Omental fat pad (tissue), 4 donors: ENCODE results near the gene ROBO4. TPM values are rescaled to one million over a fixed set of nuclear protein-coding genes. Genes with fewer than 3 reads are reported as not detected.

ENCODE experiments used
- ATAC-seq: fragments of 150-250 bp; one replicate; pipeline ENCODE4 v1.9.1; 2016; ENCODE audit warnings: mild to moderate bottlenecking, moderate library complexity; ENCODE audit not compliant: low FRiP score
- DNase-seq: peaks from one replicate; pipeline ENCODE4 v3.0.0-alpha.2; 2019; ENCODE audit warnings: low spot score
- total RNA-seq, 4 donors: library from RNA; depleted of rRNA; stranded (reverse); fragments of >200 nt; gene quantifications; one replicate each; pipeline ENCODE4 v1.1.0, GENCODE V29; 2016
- TF ChIP-seq, protein P1 (sequence below), 3 donors: fragments of 450-650 bp; IDR thresholded peaks; one replicate each; pipeline ENCODE4 v1.5.1; 2016 to 2017; ENCODE audit warnings: antibody characterized with exemption in 3 of 3, mild to moderate bottlenecking in 3 of 3, moderate library complexity in 2 of 3

ROBO4 gene
- total RNA-seq, 4 donors from 2014 or later, result 31.7 to 152 (median 75.2) TPM

DNA sequence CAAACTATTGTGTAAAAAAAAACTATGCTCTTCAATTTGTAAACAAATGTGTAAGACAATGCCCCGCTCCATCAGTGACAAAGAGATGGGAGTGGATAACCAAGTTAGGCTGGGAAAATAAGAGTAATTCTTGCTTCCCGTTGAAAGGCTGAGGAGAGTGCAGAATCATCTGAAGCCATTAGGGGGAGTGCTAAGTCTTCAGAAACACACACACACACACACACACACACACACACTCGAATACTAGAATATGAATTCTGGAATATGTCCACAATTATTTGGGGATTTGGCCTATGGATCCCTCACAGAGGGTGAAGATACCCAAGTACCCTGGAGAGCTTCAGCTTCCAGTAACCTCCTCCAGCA, 60.2 kb downstream of the ROBO4 start:
- peak; percentile 57 for ATAC-seq
- no peak for DNase-seq
- TF ChIP-seq, protein P1, sequence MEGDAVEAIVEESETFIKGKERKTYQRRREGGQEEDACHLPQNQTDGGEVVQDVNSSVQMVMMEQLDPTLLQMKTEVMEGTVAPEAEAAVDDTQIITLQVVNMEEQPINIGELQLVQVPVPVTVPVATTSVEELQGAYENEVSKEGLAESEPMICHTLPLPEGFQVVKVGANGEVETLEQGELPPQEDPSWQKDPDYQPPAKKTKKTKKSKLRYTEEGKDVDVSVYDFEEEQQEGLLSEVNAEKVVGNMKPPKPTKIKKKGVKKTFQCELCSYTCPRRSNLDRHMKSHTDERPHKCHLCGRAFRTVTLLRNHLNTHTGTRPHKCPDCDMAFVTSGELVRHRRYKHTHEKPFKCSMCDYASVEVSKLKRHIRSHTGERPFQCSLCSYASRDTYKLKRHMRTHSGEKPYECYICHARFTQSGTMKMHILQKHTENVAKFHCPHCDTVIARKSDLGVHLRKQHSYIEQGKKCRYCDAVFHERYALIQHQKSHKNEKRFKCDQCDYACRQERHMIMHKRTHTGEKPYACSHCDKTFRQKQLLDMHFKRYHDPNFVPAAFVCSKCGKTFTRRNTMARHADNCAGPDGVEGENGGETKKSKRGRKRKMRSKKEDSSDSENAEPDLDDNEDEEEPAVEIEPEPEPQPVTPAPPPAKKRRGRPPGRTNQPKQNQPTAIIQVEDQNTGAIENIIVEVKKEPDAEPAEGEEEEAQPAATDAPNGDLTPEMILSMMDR (IDR thresholded peaks at IDR 0.05), result no peak

DNA sequence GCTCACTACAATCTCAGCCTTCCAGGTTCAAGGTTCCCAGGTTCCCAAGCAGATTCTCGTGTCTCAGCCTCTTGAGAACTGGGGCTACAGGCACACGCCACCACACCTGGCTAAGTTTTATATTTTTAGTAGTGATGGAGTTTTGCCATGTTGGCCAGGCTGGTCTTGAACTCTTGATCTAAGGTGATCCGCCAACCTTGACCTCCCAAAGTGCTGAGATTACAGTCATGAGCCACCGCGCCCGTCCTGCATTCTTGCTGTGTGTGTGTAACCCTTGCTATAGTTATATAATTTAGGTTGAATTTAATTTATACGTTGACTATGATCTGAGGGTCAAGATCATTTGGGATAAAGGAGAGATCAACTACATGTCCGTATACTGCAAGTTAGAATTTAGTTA, 61.7 kb downstream of the ROBO4 start:
- TF ChIP-seq, protein P1 (IDR thresholded peaks at IDR 0.05), result no peak
- DNase-seq (no peak), ATAC-seq (no peak)

DNA sequence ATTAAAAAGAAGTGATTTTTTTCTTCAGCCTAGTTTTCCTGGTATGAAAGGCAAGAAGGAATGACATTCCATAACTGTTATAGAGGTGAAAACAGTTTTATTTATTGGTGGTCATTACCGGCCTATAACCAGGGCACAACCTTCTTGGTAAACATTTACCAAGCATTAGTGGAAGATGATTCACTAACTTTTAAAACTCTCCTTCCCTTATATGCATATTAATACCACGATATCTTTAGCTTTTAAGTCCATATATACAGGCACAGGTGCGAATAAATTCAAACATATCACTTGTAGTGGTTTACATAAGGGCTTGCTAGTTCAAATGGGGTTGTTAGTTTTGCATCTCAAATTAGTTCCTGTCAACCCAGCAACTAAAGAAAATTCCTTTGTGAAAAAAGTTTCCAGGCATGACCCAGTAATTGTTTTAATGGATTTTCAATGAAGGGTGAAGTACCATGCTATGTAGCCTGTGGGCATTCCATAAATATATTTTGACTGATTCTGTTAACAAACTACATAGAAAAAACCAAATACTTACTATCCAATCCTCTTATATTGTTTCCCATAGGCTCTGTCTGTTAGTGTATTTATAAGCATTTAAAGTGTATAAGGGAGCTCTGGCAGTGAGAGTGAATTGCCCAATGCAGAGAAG, 63.0 kb downstream of the ROBO4 start:
- TF ChIP-seq, protein P1 (IDR thresholded peaks at IDR 0.05), result no peak
- ATAC-seq (no peak), DNase-seq (no peak)

Other genes starting within 250 kb of the ROBO4 start
- gene SIAE, start 224.1 kb downstream of the ROBO4 start, total RNA-seq, result 10 to 100 TPM; 14.7 to 24.9 (median 20.0) TPM
- gene SPA17, start 224.0 kb downstream of the ROBO4 start, total RNA-seq, result 1 to 10 TPM; 2.8 to 4.8 (median 4.3) TPM
- 1 to 10 TPM; 1.0 to 3.2 (median 2.0) TPM for gene NRGN, start 157.9 kb downstream of the ROBO4 start, total RNA-seq
- gene VSIG2, start 145.6 kb downstream of the ROBO4 start, total RNA-seq, result 10 to 100 TPM in 1 of 4 donors, 1 to 10 TPM in 3; 1.4 to 14.1 (median 3.9) TPM
- 100 to 1,000 TPM in 1 of 4 donors, 10 to 100 TPM in 3; 23.0 to 116 (median 62.6) TPM for gene ESAM, start 135.6 kb downstream of the ROBO4 start, total RNA-seq
- 10 to 100 TPM; 12.9 to 27.1 (median 16.2) TPM for gene MSANTD2, start 97.5 kb downstream of the ROBO4 start, total RNA-seq
- gene ROBO3, start 32.4 kb downstream of the ROBO4 start, total RNA-seq, result 10 to 100 TPM; 24.5 to 71.5 (median 27.9) TPM
- gene HEPN1, start 21.4 kb upstream of the ROBO4 start, total RNA-seq, result under 1 TPM in 1 of 4 donors, not detected in 3; 0.56 TPM
- gene HEPACAM, start 38.2 kb upstream of the ROBO4 start, total RNA-seq, result 10 to 100 TPM in 3 of 4 donors, 1 to 10 TPM in 1; 8.5 to 37.3 (median 21.3) TPM
- gene CCDC15, start 56.3 kb upstream of the ROBO4 start, total RNA-seq, result 1 to 10 TPM in 3 of 4 donors, under 1 TPM in 1; 0.88 to 2.4 (median 1.1) TPM
- 10 to 100 TPM; 15.6 to 26.0 (median 21.5) TPM for gene SLC37A2, start 165.4 kb upstream of the ROBO4 start, total RNA-seq
- 10 to 100 TPM; 17.0 to 24.4 (median 21.9) TPM for gene TMEM218, start 213.8 kb upstream of the ROBO4 start, total RNA-seq